ENCODE data around the gene ZFP69. TPM values are rescaled to one million over a fixed set of nuclear protein-coding genes. Genes with fewer than 3 reads are reported as not detected.
A peak's percentile ranks its signal among the peaks of the same experiment; 100 is the strongest.
"Not testable (repeated sequence)": the region's sequence is repeated elsewhere in the genome, so short reads cannot be mapped to it uniquely, and the experiment has no call there.

The ZFP69 gene
- 2.8 and 3.8 TPM in 2 replicates for total RNA-seq

- DNase-seq (ENCODE audit: low read depth, low spot score), result no peak
Measured at GRCh38 chr1:40476924-40477677, at the start of gene ZFP69. Gene ZFP69, plus strand, starts transcription at chr1:40477290. Its CDS starts 2,072 bp downstream, at chr1:40479362.

GRCh38 chr1:40431385-40431784 lies 45.7 kb upstream of the ZFP69 start:
- no peak for DNase-seq (ENCODE audit: low read depth, low spot score)

- no peak for DNase-seq (ENCODE audit: low read depth, low spot score)
Measured at GRCh38 chr1:40432644-40433390, 44.3 kb upstream of the ZFP69 start.

- no peak for DNase-seq (ENCODE audit: low read depth, low spot score)
Measured at GRCh38 chr1:40435471-40435870, 41.6 kb upstream of the ZFP69 start.

GRCh38 chr1:40435876-40436275 lies 41.2 kb upstream of the ZFP69 start:
- no peak for DNase-seq (ENCODE audit: low read depth, low spot score)

- no peak for DNase-seq (ENCODE audit: low read depth, low spot score)
Measured at GRCh38 chr1:40438391-40439015, 38.6 kb upstream of the ZFP69 start.

GRCh38 chr1:40439247-40439646 lies 37.8 kb upstream of the ZFP69 start:
- DNase-seq (ENCODE audit: low read depth, low spot score), result no peak

GRCh38 chr1:40449684-40450494 lies 27.2 kb upstream of the ZFP69 start, which contains the start of gene ZFP69B:
Gene ZFP69B, plus strand, starts transcription at chr1:40450476. Its CDS starts 486 bp downstream, at chr1:40450962.
- DNase-seq (ENCODE audit: low read depth, low spot score), result peak; percentile 66

GRCh38 chr1:40450495-40451237 lies 26.4 kb upstream of the ZFP69 start:
- DNase-seq (ENCODE audit: low read depth, low spot score), result peak; percentile 39

- DNase-seq (ENCODE audit: low read depth, low spot score), result no peak
Measured at GRCh38 chr1:40451238-40451585, 25.9 kb upstream of the ZFP69 start.

GRCh38 chr1:40454873-40455272 lies 22.2 kb upstream of the ZFP69 start:
- DNase-seq (ENCODE audit: low read depth, low spot score), result no peak

- DNase-seq (ENCODE audit: low read depth, low spot score), result no peak
Measured at GRCh38 chr1:40462956-40463590, 14.0 kb upstream of the ZFP69 start.

GRCh38 chr1:40469327-40469726 lies 7.8 kb upstream of the ZFP69 start:
- DNase-seq (ENCODE audit: low read depth, low spot score), result no peak

- DNase-seq (ENCODE audit: low read depth, low spot score), result no peak
Measured at GRCh38 chr1:40475268-40475667, 1.8 kb upstream of the ZFP69 start.

- no peak for DNase-seq (ENCODE audit: low read depth, low spot score)
Measured at GRCh38 chr1:40477678-40478053, 576 bp downstream of the ZFP69 start.

GRCh38 chr1:40478276-40478675 lies 1.2 kb downstream of the ZFP69 start:
- no peak for DNase-seq (ENCODE audit: low read depth, low spot score)

GRCh38 chr1:40479156-40479555 lies 2.1 kb downstream of the ZFP69 start:
- DNase-seq (ENCODE audit: low read depth, low spot score), result no peak

GRCh38 chr1:40495315-40495903 lies 18.3 kb downstream of the ZFP69 start:
- DNase-seq (ENCODE audit: low read depth, low spot score), result no peak

GRCh38 chr1:40502651-40503050 lies 25.6 kb downstream of the ZFP69 start:
- DNase-seq (ENCODE audit: low read depth, low spot score), result not testable (repeated sequence)

- no peak for DNase-seq (ENCODE audit: low read depth, low spot score)
Measured at GRCh38 chr1:40507973-40508372, 30.9 kb downstream of the ZFP69 start.
